NCI-H1048 (cell line): ENCODE measurements around the gene CFAP47.
A peak's percentile ranks its signal among the peaks of the same experiment; 100 is the strongest.

Experiments used
- DNase-seq: peaks from one replicate; lab custom pipeline; 2025; lab: John Stamatoyannopoulos, UW

Gene CFAP47

DNA sequence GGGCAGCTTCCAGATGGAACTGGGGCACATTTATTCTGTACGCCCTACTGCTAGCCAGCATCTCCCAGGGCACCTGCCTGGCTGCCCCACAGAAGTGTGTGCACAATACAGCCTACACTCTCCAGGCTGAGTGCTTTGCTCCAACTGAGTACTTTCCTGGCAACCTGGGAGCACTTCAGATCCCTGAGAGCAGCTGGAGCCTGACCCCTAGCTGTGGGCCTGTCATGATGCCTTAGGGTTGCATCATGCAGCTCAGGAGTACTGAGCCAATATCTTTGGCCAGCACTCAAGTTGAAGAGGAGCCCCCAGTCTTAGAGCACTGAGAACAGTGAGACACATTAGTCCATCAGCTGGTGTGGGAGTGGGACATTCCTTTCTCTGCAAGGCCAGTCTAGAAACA lies 321.9 kb downstream of the CFAP47 start:
- DNase-seq = no peak

GRCh38 chrX:36266155-36266554 lies 346.6 kb downstream of the CFAP47 start:
- no peak for DNase-seq

GRCh38 chrX:36310136-36310535 lies 390.6 kb downstream of the CFAP47 start:
- no peak for DNase-seq

- DNase-seq = no peak
These were observed 394.8 kb downstream of the CFAP47 start for GRCh38 chrX:36314303-36314702.

DNA sequence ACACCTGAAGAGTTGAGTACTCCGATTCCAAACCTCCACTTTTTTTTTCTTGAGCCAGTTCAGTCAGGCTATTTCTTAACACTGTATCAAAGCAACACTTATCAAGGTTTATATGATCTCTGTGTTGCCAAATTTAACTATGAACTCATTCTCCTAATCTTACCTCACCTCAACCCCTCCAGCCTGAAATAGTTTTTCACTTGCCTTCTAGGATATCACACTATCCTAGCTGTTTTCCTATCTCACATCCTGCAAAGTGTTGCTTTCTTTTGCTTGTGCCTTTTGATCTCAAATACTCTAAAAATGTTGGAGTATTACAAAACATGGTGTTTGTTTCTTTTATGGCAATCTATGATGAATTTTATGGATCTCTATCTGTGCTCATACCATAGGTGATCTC lies 415.0 kb downstream of the CFAP47 start:
- DNase-seq = no peak

GRCh38 chrX:36336751-36337150 lies 417.2 kb downstream of the CFAP47 start:
- peak; percentile 29 for DNase-seq

GRCh38 chrX:36344301-36344700 lies 424.8 kb downstream of the CFAP47 start:
- no peak for DNase-seq

DNA sequence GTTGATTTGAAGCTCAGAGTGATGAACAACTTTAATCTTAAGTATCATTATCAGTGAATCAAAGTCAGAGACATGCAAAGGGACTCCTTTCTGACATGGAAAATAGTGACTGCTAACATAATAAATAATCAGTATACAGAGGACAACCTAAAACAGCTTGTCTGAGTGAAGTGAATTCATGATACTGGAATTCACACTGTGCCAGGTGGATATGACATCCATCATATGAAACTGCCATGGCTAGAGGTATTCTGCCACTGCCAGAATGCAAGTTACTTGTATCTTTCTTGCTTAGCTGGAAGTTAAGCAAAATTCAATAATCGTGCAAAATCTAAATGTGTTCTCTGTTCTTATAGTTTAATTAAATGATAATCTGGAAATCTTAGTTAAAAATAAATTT lies 429.0 kb downstream of the CFAP47 start:
- DNase-seq = no peak

- DNase-seq = no peak
These were observed 438.3 kb downstream of the CFAP47 start for GRCh38 chrX:36357855-36358254.

- no peak for DNase-seq
These were observed 444.7 kb downstream of the CFAP47 start for GRCh38 chrX:36364262-36364661.

- DNase-seq = no peak
These were observed 464.0 kb downstream of the CFAP47 start for GRCh38 chrX:36383495-36383894.

DNA sequence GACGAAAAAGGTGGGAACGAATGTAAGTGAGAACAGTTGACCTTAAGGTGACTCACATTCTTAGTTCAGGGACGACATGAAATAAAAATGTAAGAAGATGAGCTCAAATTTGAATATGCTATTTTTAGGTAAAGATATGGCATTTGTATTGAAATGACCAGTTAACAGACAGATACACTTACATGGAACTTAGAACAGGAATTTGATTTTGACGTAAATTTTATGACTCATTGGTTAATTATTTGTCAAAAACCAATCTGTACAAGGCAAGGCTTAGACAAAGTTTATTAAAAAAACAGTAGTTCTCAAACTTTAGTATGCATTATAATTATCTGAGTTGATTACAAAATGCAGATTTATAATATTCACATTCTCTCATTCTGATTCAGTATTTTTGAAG lies 469.4 kb downstream of the CFAP47 start:
- DNase-seq = no peak

- no peak for DNase-seq
These were observed 482.2 kb downstream of the CFAP47 start for GRCh38 chrX:36401774-36402173.

DNA sequence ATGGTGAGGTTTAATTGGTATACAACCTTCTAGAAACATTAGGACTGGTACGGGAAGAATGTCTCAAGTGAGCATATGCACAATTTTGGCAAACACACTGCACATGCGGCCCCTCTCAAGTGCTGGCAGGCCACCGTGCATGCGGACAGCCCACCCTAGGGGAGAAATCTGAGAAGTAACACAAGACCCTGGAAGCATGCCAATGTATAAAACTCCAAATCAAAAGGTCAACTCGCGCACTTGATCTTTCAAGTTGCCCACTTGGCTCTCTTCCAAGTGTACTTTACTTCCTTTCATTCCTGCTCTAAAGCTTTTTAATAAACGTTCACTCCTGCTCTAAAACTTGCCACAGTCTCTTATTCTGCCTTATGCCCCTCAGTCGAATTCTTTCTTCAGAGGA lies 488.3 kb downstream of the CFAP47 start:
- DNase-seq = no peak

DNA sequence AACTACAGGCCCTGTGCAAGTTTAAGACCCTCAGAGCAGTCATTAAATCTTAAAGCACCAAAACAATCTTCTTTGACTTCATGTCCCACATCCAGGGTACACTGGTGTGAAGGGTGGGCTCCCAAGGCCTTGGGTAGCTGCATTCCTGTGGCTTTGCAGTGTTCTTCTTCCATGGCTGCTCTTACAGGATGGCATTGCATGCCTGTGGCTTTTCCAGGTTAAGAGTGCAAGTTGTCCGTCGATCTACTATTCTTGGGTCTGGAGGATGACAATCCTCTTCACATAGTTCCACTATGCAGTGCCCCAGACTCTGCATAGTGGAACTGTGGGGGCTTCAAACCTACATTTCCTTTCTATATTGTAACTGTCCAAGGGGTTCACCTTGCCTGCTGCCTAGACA lies 494.5 kb downstream of the CFAP47 start:
- no peak for DNase-seq

GRCh38 chrX:36422368-36422767 lies 502.8 kb downstream of the CFAP47 start:
- no peak for DNase-seq

DNA sequence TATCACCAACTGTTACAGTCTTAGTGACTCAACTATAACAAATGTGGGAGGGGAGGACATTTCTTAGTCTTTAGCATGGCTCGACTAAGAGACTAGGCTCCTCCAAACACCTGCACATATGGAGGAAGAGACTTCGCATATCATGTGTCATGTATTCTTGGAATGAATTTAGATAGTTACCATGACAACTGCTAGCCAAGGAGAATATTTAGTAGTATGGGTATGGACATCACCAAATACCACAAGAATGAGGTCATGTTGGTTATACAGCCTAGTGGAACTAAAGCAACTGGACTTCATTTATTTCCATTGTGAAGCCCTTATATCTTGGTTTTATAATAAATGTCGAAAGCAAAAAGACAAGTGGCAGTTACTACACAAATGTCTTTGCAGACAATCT lies 512.3 kb downstream of the CFAP47 start:
- no peak for DNase-seq

DNA sequence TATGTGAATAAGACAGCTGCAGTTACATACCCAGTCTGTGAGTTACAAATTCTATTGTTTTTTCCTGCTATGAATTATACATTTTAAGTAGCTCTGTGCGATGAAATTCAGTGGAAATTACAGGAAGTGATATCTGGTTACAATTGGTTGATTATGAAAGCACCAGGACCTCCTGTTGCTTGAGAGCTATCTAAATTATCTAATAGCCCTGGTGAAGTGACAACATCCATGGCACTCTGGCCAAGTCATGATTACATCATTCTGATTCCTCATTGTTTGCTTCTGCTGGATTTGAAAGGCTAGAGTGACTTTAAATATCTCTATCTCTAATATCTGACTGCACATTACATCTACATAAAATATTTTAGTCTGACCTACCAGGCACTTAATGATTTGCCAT lies 515.0 kb downstream of the CFAP47 start:
- no peak for DNase-seq
